GM18867 (cell line): ENCODE results near the gene PI16.

Experiments
- ATAC-seq: cut with Tn5 transposase; IDR thresholded peaks from one replicate; pipeline ENCODE4 v1.9.1; 2021; ENCODE audit warnings: mild to moderate bottlenecking, moderate library complexity; ENCODE audit not compliant: unreplicated experiment

Gene PI16

GRCh38 chr6:36954262-36954931 is at the start of gene PI16:
Gene PI16 (plus strand): TSS chr6:36954738. CDS start chr6:36954761, 23 bp downstream.
- ATAC-seq: no peak

GRCh38 chr6:36904851-36905393 is 49.6 kb upstream of the PI16 start:
- no peak for ATAC-seq

- no peak for ATAC-seq
These were observed 47.8 kb upstream of the PI16 start for GRCh38 chr6:36906539-36907325.

GRCh38 chr6:36907781-36908180 is 46.8 kb upstream of the PI16 start:
- ATAC-seq: no peak

- ATAC-seq: no peak
These were observed 45.8 kb upstream of the PI16 start for GRCh38 chr6:36908747-36909146.

- peak; percentile 21 for ATAC-seq
These were observed 42.5 kb upstream of the PI16 start for GRCh38 chr6:36912030-36912454.

- ATAC-seq: peak; percentile 83
These were observed 42.0 kb upstream of the PI16 start for GRCh38 chr6:36912586-36912985.

- no peak for ATAC-seq
These were observed 41.5 kb upstream of the PI16 start for GRCh38 chr6:36913082-36913481.

- no peak for ATAC-seq
These were observed 40.2 kb upstream of the PI16 start for GRCh38 chr6:36914227-36914794.

- no peak for ATAC-seq
These were observed 38.9 kb upstream of the PI16 start for GRCh38 chr6:36915599-36915998.

- no peak for ATAC-seq
These were observed 38.4 kb upstream of the PI16 start for GRCh38 chr6:36916126-36916525.

- ATAC-seq: no peak
These were observed 36.9 kb upstream of the PI16 start for GRCh38 chr6:36917541-36918193.

- ATAC-seq: no peak
These were observed 34.5 kb upstream of the PI16 start for GRCh38 chr6:36920049-36920448.

GRCh38 chr6:36920546-36920945 is 34.0 kb upstream of the PI16 start:
- no peak for ATAC-seq

- ATAC-seq: no peak
These were observed 30.4 kb upstream of the PI16 start for GRCh38 chr6:36924131-36924530.

- no peak for ATAC-seq
These were observed 29.7 kb upstream of the PI16 start for GRCh38 chr6:36924778-36925374.

- ATAC-seq: no peak
These were observed 28.7 kb upstream of the PI16 start for GRCh38 chr6:36925809-36926208.

GRCh38 chr6:36926708-36927513 is 27.6 kb upstream of the PI16 start:
- ATAC-seq: no peak

GRCh38 chr6:36927691-36928546 is 26.6 kb upstream of the PI16 start:
- ATAC-seq: no peak
